ENCODE measurements around the gene STX16.

The STX16 gene

DNA sequence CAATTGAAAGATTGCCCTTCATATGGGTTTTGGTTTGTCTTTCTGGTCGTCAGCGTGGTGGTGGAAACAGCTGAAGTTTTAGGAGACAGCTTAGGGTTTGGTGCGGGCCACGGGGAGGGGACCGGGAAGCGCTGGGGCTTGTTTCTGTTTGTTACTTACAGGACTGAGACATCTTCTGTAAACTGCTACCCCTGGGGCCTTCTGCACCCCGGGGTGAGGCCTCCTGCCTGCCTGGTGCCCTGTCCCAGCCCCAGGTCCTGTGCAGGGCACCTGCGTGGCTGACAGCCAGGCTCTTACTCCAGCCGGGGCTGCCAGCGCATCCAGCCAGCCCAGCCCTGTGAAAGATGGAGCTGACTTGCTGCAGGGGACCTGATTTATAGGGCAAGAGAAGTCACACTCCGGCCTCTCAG lies 64.3 kb downstream of the STX16 start:
- Histone ChIP-seq H3K27ac (replicated peaks) (no peak overlapping the region), H3K27me3 (ENCODE audit: insufficient read depth, poor library complexity, severe bottlenecking) (no peaks in the 10 kb centered on the region), H3K4me3 (replicated peaks; ENCODE audit: insufficient read depth, low read length) (no peak overlapping the region)
- TF ChIP-seq, protein P1, sequence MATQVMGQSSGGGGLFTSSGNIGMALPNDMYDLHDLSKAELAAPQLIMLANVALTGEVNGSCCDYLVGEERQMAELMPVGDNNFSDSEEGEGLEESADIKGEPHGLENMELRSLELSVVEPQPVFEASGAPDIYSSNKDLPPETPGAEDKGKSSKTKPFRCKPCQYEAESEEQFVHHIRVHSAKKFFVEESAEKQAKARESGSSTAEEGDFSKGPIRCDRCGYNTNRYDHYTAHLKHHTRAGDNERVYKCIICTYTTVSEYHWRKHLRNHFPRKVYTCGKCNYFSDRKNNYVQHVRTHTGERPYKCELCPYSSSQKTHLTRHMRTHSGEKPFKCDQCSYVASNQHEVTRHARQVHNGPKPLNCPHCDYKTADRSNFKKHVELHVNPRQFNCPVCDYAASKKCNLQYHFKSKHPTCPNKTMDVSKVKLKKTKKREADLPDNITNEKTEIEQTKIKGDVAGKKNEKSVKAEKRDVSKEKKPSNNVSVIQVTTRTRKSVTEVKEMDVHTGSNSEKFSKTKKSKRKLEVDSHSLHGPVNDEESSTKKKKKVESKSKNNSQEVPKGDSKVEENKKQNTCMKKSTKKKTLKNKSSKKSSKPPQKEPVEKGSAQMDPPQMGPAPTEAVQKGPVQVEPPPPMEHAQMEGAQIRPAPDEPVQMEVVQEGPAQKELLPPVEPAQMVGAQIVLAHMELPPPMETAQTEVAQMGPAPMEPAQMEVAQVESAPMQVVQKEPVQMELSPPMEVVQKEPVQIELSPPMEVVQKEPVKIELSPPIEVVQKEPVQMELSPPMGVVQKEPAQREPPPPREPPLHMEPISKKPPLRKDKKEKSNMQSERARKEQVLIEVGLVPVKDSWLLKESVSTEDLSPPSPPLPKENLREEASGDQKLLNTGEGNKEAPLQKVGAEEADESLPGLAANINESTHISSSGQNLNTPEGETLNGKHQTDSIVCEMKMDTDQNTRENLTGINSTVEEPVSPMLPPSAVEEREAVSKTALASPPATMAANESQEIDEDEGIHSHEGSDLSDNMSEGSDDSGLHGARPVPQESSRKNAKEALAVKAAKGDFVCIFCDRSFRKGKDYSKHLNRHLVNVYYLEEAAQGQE (IDR thresholded peaks at IDR 0.05; ENCODE audit: insufficient replicate concordance, low read depth): no peak
- TF ChIP-seq GABPA (IDR thresholded peaks at IDR 0.05; ENCODE audit: low read depth) (no peak), POLR2AphosphoS5 (IDR thresholded peaks at IDR 0.05; ENCODE audit: low read depth) (no peak), SPI1 (IDR thresholded peaks at IDR 0.05; ENCODE audit: borderline replicate concordance, low read depth) (no peak)
- TF ChIP-seq, protein P2, sequence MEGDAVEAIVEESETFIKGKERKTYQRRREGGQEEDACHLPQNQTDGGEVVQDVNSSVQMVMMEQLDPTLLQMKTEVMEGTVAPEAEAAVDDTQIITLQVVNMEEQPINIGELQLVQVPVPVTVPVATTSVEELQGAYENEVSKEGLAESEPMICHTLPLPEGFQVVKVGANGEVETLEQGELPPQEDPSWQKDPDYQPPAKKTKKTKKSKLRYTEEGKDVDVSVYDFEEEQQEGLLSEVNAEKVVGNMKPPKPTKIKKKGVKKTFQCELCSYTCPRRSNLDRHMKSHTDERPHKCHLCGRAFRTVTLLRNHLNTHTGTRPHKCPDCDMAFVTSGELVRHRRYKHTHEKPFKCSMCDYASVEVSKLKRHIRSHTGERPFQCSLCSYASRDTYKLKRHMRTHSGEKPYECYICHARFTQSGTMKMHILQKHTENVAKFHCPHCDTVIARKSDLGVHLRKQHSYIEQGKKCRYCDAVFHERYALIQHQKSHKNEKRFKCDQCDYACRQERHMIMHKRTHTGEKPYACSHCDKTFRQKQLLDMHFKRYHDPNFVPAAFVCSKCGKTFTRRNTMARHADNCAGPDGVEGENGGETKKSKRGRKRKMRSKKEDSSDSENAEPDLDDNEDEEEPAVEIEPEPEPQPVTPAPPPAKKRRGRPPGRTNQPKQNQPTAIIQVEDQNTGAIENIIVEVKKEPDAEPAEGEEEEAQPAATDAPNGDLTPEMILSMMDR (IDR thresholded peaks at IDR 0.05; ENCODE audit: insufficient read depth, low read length): no peak
- no peak for DNase-seq (ENCODE audit: low read depth in 1 of 2, low spot score in 1 of 2)

DNA sequence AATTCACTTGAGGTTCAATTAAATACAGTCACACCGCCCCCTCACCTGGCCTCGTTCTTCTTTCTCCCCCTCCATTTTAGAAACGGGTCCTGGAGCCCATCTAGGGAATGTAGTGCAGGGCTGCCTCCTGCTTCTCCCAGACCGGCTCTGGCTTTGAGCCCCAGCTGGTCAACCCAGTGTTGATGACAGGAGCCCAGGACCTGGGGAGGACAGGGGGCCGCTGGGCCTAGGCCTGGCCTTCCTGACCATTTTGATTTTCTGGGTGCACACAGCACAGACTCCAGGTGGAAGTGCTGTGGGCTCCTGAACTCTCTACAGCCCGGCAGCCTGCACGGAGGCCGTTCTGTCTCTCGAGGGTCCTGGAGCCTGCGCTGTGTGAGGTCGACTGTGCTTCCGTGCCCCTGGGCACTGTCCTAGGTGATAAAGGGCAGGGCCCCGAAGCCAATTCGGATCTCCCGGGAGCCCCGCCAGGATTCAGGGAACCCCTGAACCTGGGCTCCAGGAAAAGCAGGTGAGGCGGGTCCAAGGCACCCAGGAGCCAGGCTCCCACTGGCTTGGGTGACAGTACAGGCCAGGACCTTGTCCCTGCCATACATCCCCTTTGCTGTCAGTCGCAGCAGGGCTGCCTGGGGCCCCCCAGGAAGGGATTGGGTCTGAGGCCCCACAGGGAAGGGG lies 64.9 kb downstream of the STX16 start:
- TF ChIP-seq, protein P1 (IDR thresholded peaks at IDR 0.05; ENCODE audit: insufficient replicate concordance, low read depth): no peak
- no peak for TF ChIP-seq GABPA (IDR thresholded peaks at IDR 0.05; ENCODE audit: low read depth)
- no peak for TF ChIP-seq POLR2AphosphoS5 (IDR thresholded peaks at IDR 0.05; ENCODE audit: low read depth)
- TF ChIP-seq SPI1 (IDR thresholded peaks at IDR 0.05; ENCODE audit: borderline replicate concordance, low read depth): no peak
- TF ChIP-seq, protein P2 (IDR thresholded peaks at IDR 0.05; ENCODE audit: insufficient read depth, low read length): no peak
- Histone ChIP-seq H3K4me3 (replicated peaks; ENCODE audit: insufficient read depth, low read length) (no peak overlapping the region), H3K27ac (replicated peaks) (no peak overlapping the region), H3K27me3 (ENCODE audit: insufficient read depth, poor library complexity, severe bottlenecking) (no peaks in the 10 kb centered on the region)
- no peak for DNase-seq (ENCODE audit: low read depth in 1 of 2, low spot score in 1 of 2)

DNA sequence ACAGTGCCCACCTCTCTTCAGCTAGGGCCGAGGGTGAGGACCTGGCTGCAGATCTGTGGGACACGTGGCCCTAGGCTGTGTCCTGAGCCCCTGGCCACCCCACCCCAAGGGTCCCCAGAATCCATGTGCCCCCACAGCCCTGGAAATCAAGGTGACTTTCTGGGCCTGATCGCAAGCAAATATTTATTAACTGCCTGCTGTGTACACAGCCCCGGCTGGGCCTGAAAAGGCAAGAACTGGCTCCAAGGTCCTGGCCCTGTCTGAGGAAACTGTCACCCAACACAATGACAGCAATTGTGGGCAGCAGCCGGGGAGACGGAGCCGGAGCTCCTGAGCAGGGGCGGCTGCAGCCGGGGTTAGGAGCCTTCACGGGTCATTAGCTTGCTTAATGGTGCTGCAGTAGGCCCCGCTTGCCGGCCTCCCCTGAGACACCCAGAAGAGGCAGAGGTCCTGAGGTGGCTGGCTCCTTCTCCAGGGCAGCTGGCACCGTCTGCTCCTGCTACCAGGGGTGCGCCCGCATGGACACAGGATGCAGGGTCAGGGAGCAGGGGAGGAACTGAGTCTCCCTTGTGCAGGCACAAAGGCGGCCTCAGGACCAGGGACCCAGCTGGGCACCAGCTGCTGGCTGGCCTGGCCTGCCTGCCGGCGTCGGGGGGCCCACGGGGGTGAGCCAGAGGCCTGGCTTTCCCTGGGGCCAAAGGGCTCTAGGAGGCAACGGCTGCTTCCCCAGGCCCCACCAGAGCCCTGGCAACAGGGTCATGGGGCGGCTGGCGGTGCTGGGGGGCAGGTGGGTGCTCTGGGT lies 65.6 kb downstream of the STX16 start:
- DNase-seq (ENCODE audit: low read depth in 1 of 2, low spot score in 1 of 2): no peak
- Histone ChIP-seq H3K27me3 (ENCODE audit: insufficient read depth, poor library complexity, severe bottlenecking) (peaks cover 2% of the 10 kb centered on the region), H3K4me3 (replicated peaks; ENCODE audit: insufficient read depth, low read length) (no peak overlapping the region), H3K27ac (replicated peaks) (no peak overlapping the region)
- no peak for TF ChIP-seq SPI1 (IDR thresholded peaks at IDR 0.05; ENCODE audit: borderline replicate concordance, low read depth)
- TF ChIP-seq, protein P2 (IDR thresholded peaks at IDR 0.05; ENCODE audit: insufficient read depth, low read length): no peak
- TF ChIP-seq, protein P1 (IDR thresholded peaks at IDR 0.05; ENCODE audit: insufficient replicate concordance, low read depth): no peak
- TF ChIP-seq POLR2AphosphoS5 (IDR thresholded peaks at IDR 0.05; ENCODE audit: low read depth): no peak
- no peak for TF ChIP-seq GABPA (IDR thresholded peaks at IDR 0.05; ENCODE audit: low read depth)

Data from HL-60 (cell line).